COLO668 (cell line): Measurements from ENCODE around the gene TRIL.

Experiments
- DNase-seq: peaks from one replicate; lab custom pipeline; 2025; ENCODE audit not compliant: unreplicated experiment; lab: John Stamatoyannopoulos, UW

The TRIL gene

GRCh38 chr7:28983396-28984190 is 25.5 kb upstream of the TRIL start:
- DNase-seq, result no peak

GRCh38 chr7:28981161-28981465 is 23.0 kb upstream of the TRIL start:
- DNase-seq, result no peak

GRCh38 chr7:28980451-28981160 is 22.5 kb upstream of the TRIL start:
- no peak for DNase-seq

- no peak for DNase-seq
These were observed 21.6 kb upstream of the TRIL start for GRCh38 chr7:28979776-28980175.

GRCh38 chr7:28977881-28978280 is 19.8 kb upstream of the TRIL start:
- DNase-seq, result no peak

- no peak for DNase-seq
These were observed 17.9 kb upstream of the TRIL start for GRCh38 chr7:28976022-28976421.

GRCh38 chr7:28973591-28973990 is 15.5 kb upstream of the TRIL start:
- no peak for DNase-seq

- DNase-seq, result no peak
These were observed 5.9 kb upstream of the TRIL start for GRCh38 chr7:28964056-28964455.

GRCh38 chr7:28961972-28962371 is 3.8 kb upstream of the TRIL start:
- no peak for DNase-seq

- DNase-seq, result no peak
These were observed 2.1 kb upstream of the TRIL start for GRCh38 chr7:28960071-28960840.

GRCh38 chr7:28958980-28959347 is 834 bp upstream of the TRIL start:
- no peak for DNase-seq

GRCh38 chr7:28957751-28958234 is 337 bp downstream of the TRIL start:
- DNase-seq, result peak; percentile 71

- DNase-seq, result peak; percentile 94
These were observed 923 bp downstream of the TRIL start for GRCh38 chr7:28957064-28957750.

GRCh38 chr7:28956608-28957063 is 1.5 kb downstream of the TRIL start:
- peak; percentile 94 for DNase-seq

- DNase-seq, result peak; percentile 91
These were observed 2.2 kb downstream of the TRIL start for GRCh38 chr7:28955718-28956607.

- no peak for DNase-seq
These were observed 2.8 kb downstream of the TRIL start for GRCh38 chr7:28955356-28955717.

- DNase-seq, result no peak
These were observed 3.2 kb downstream of the TRIL start for GRCh38 chr7:28954946-28955345.

- no peak for DNase-seq
These were observed 3.7 kb downstream of the TRIL start for GRCh38 chr7:28954471-28954870.

- no peak for DNase-seq
These were observed 4.5 kb downstream of the TRIL start for GRCh38 chr7:28953633-28954032.

- no peak for DNase-seq
These were observed 16.0 kb downstream of the TRIL start for GRCh38 chr7:28942168-28942567.
